ENCODE measurements around the gene DDAH2. TPM values are rescaled to one million over a fixed set of nuclear protein-coding genes. Genes with fewer than 3 reads are reported as not detected.

DDAH2 gene
- total and polyA plus RNA-seq, 10 of the 15 experiments (the other 5 are each of a cell fraction or from before 2014, with no cell fraction given): 0.35 to 9.9 (median 6.2) TPM

GRCh38 chr6:31711233-31711632 is 17.9 kb downstream of the DDAH2 start:
- TF ChIP-seq MTA2 (IDR thresholded peaks at IDR 0.05; ENCODE audit: low read depth): no peak
- 27% methylated on average over 8 of the region's 8 CpGs for WGBS (ENCODE audit: insufficient coverage, insufficient replicate concordance, low lambda C conversion rate, missing lambda C conversion rate)
- RAD21 ChIA-PET (ENCODE audit: unreplicated experiment): interaction anchor here (0.7 kb wide), 1 partner anchor 119 kb away, joined by 3 read pairs; no protein-coding TSS in a partner anchor
- Histone ChIP-seq H3K79me2 (ENCODE audit: control insufficient read depth, insufficient read depth, low read length) (no peaks in the 10 kb centered on the region), H3K4me3 (no peak overlapping the region), H4K20me1 (ENCODE audit: control insufficient read depth, insufficient read depth) (no peaks in the 10 kb centered on the region), H3K9ac (ENCODE audit: control insufficient read depth, insufficient read depth, low read length) (no peak overlapping the region), H3K27ac (ENCODE audit: control insufficient read depth, insufficient read depth) (no peak overlapping the region), H3K9me3 (replicated peaks; ENCODE audit: control insufficient read depth, insufficient read depth, low read length) (no peaks in the 10 kb centered on the region), H3K4me1 (ENCODE audit: control insufficient read depth, insufficient read depth, low read length) (no peaks in the 10 kb centered on the region), H3K27me3 (replicated peaks in 1 of 2; ENCODE audit: control insufficient read depth in 2 of 2, insufficient read depth in 2 of 2, low read length in 1 of 2) (peaks cover 0 to 2% of the 10 kb centered on the region in 2 experiments; a peak in 3 of 4 replicates), H2AFZ (ENCODE audit: control insufficient read depth, low read depth, low read length) (no peak overlapping the region), H3K4me2 (ENCODE audit: control insufficient read depth, insufficient read depth) (no peak overlapping the region), H3K36me3 (ENCODE audit: control insufficient read depth in 2 of 2, insufficient read depth in 2 of 2, low read length in 1 of 2) (no peaks in the 10 kb centered on the region)
- DNase-seq (ENCODE audit: low read depth, low spot score): no peak
- SMC1A ChIA-PET (ENCODE audit: uncharacterized antibody, unreplicated experiment): no interaction called here
- ATAC-seq: peak; percentile 37; the same call in 2 of the 3 replicates
- in situ Hi-C loops (cut with MboI): no loop called here
- BruUV-seq (replicated peaks): no TSS peak
- no peak for FAIRE-seq
- CTCF ChIA-PET: interaction anchor here (0.5 to 2.9 kb wide), 3 partner anchors 27 to 58 kb away, joined by 3 to 14 read pairs (median 3); no protein-coding TSS in a partner anchor
- intact Hi-C loops (cut with micrococcal nuclease; ENCODE audit: unreplicated experiment): no loop called here
- POLR2A ChIA-PET: no interaction called here

DNA sequence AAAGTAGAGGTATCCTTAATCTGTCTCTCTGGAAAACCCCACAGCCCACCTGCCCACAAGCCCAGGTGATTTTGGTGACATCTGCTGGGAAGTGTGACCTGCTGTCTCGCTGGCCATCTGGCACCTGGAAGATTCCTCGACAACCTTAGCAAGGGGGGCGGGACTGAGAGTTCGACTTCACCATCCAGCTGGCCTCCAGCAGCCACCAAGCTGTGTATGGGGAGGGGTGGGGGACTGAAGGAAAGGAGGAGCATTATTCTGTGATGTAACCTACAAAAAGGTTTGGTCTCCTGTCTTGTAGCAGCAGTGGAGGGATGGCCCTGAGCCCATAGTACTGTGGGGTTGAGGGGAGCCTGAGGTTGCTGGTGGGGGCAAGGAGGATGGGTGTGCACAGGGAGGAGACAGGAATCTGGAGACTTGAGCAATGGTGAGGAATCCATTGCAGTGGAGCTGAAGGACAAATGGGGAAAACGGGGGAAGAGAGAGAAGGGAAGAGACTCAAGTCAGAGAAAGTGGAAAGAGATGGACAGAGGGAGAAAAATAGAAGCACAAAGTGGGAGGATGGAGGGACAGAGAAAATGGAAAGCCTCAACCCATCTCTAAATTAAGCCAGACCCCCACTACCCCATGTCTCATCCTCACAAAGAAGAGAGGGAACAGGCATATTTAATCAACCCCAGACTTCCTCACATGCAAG is 18.4 kb downstream of the DDAH2 start:
- no peaks in the 10 kb centered on the region for H3K9me3 ChIP-seq (replicated peaks; ENCODE audit: control insufficient read depth, insufficient read depth, low read length)
- H3K4me2 ChIP-seq (ENCODE audit: control insufficient read depth, insufficient read depth): no peak overlapping the region
- peaks cover 0 to 2% of the 10 kb centered on the region in 2 experiments; a peak in 3 of 4 replicates for H3K27me3 ChIP-seq (replicated peaks in 1 of 2; ENCODE audit: control insufficient read depth in 2 of 2, insufficient read depth in 2 of 2, low read length in 1 of 2)
- no peak overlapping the region for H2AFZ ChIP-seq (ENCODE audit: control insufficient read depth, low read depth, low read length)
- ChIA-PET CTCF (interaction anchor here (1.7 to 2.9 kb wide), 2 partner anchors 28 to 59 kb away, joined by 3 to 14 read pairs; no protein-coding TSS in a partner anchor), SMC1A (ENCODE audit: uncharacterized antibody, unreplicated experiment) (no interaction called here), RAD21 (ENCODE audit: unreplicated experiment) (no interaction called here), POLR2A (no interaction called here)
- in situ Hi-C loops (cut with MboI): no loop called here
- H3K36me3 ChIP-seq (ENCODE audit: control insufficient read depth in 2 of 2, insufficient read depth in 2 of 2, low read length in 1 of 2): no peaks in the 10 kb centered on the region
- H3K79me2 ChIP-seq (ENCODE audit: control insufficient read depth, insufficient read depth, low read length): no peaks in the 10 kb centered on the region
- intact Hi-C loops (cut with micrococcal nuclease; ENCODE audit: unreplicated experiment): no loop called here
- no peaks in the 10 kb centered on the region for H4K20me1 ChIP-seq (ENCODE audit: control insufficient read depth, insufficient read depth)
- H3K27ac ChIP-seq (ENCODE audit: control insufficient read depth, insufficient read depth): no peak overlapping the region
- no peak overlapping the region for H3K4me3 ChIP-seq
- ATAC-seq (peak; percentile 20; the same call in 2 of the 3 replicates), FAIRE-seq (no peak), DNase-seq (ENCODE audit: low read depth, low spot score) (no peak)
- H3K9ac ChIP-seq (ENCODE audit: control insufficient read depth, insufficient read depth, low read length): no peak overlapping the region
- WGBS (ENCODE audit: insufficient coverage, insufficient replicate concordance, low lambda C conversion rate, missing lambda C conversion rate): 20% methylated on average over 5 of the region's 5 CpGs
- BruUV-seq (replicated peaks): no TSS peak
- no peaks in the 10 kb centered on the region for H3K4me1 ChIP-seq (ENCODE audit: control insufficient read depth, insufficient read depth, low read length)
- TF ChIP-seq IKZF1 (conservative IDR thresholded peaks at IDR 0.05) (no peak), ZSCAN29 (IDR thresholded peaks at IDR 0.05) (no peak), REST (IDR thresholded peaks at IDR 0.05; ENCODE audit: low read depth, low read length) (no peak), NR2C2 (IDR thresholded peaks at IDR 0.05; ENCODE audit: borderline replicate concordance, control insufficient read depth, insufficient read length, low read depth) (no peak), PRDM15 (CRISPR knock-in tag; IDR thresholded peaks at IDR 0.05) (no peak), SMARCA5 (IDR thresholded peaks at IDR 0.05) (no peak), SP1 (IDR thresholded peaks at IDR 0.05; ENCODE audit: low read depth, low read length) (no peak), MYC (IDR thresholded peaks at IDR 0.05; ENCODE audit: insufficient read depth, insufficient read length, insufficient replicate concordance, low read length, severe bottlenecking) (no peak)
